ENCODE data around the gene NANS. TPM values are rescaled to one million over a fixed set of nuclear protein-coding genes. Genes with fewer than 3 reads are reported as not detected.

NANS gene
- total RNA-seq, 1 experiment from 2014 or later = 84.9 TPM

DNA sequence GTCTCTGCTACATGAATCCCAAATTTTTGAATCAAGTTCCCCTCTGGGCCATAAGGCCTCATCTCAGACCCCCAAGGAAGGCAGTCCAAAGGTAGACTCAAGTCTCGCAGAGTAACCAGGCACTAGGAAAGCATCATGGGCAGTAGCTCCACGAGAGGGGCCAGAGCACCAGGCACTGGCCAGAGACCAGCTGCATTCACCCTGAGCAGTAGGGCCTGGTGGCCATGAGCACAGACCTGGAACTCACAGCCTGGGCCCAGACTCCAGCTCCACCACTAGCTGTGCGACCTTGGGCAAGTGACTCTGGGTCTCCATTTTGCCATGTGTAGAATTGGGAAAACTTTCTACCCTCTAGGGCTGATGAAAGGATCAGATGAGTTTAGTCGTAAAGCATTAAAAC lies 28.5 kb downstream of the NANS start:
- ChIA-PET CTCF (no interaction called here), POLR2A (ENCODE audit: unreplicated experiment) (interaction anchor here (0.6 to 0.8 kb wide), 2 partner anchors 35 to 889 kb away, joined by 4 read pairs; no protein-coding TSS in a partner anchor)
- no peak overlapping the region for H3K27ac ChIP-seq
- no peak overlapping the region for H2AFZ ChIP-seq
- no peak for DNase-seq
- H3K79me2 ChIP-seq (ENCODE audit: low read depth) = no peaks in the 10 kb centered on the region
- TF ChIP-seq EZH2 (IDR thresholded peaks at IDR 0.05; ENCODE audit: low read depth) = no peak
- TF ChIP-seq, protein P1, sequence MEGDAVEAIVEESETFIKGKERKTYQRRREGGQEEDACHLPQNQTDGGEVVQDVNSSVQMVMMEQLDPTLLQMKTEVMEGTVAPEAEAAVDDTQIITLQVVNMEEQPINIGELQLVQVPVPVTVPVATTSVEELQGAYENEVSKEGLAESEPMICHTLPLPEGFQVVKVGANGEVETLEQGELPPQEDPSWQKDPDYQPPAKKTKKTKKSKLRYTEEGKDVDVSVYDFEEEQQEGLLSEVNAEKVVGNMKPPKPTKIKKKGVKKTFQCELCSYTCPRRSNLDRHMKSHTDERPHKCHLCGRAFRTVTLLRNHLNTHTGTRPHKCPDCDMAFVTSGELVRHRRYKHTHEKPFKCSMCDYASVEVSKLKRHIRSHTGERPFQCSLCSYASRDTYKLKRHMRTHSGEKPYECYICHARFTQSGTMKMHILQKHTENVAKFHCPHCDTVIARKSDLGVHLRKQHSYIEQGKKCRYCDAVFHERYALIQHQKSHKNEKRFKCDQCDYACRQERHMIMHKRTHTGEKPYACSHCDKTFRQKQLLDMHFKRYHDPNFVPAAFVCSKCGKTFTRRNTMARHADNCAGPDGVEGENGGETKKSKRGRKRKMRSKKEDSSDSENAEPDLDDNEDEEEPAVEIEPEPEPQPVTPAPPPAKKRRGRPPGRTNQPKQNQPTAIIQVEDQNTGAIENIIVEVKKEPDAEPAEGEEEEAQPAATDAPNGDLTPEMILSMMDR (conservative IDR thresholded peaks at IDR 0.05) = no peak
- intact Hi-C loops (cut with micrococcal nuclease; ENCODE audit: unreplicated experiment) = no loop called here
- no peak overlapping the region for H3K4me3 ChIP-seq
- no peak overlapping the region for H3K4me2 ChIP-seq
- H3F3A ChIP-seq (ENCODE audit: insufficient read depth, low read depth) = peaks cover 26% of the 10 kb centered on the region; the same call in 1 of the 2 replicates
- BruUV-seq (replicated peaks) = no TSS peak
- peaks cover 10% of the 10 kb centered on the region; the same call in 1 of the 2 replicates for H3K36me3 ChIP-seq (ENCODE audit: low read depth)
- no peaks in the 10 kb centered on the region for H4K20me1 ChIP-seq (ENCODE audit: insufficient read depth)
- peaks cover 21% of the 10 kb centered on the region for H3K4me1 ChIP-seq (replicated peaks; ENCODE audit: insufficient read depth)
- no peaks in the 10 kb centered on the region for H3K9me2 ChIP-seq (ENCODE audit: insufficient read depth)
- no peaks in the 10 kb centered on the region for H3K9me3 ChIP-seq (ENCODE audit: insufficient read depth, low read depth)
- no peaks in the 10 kb centered on the region for H3K27me3 ChIP-seq (ENCODE audit: insufficient read depth, low read depth)

GRCh38 chr9:98085944-98086343 lies 29.4 kb downstream of the NANS start:
- peaks cover 12% of the 10 kb centered on the region for H3K4me1 ChIP-seq (replicated peaks; ENCODE audit: insufficient read depth)
- ChIA-PET POLR2A (ENCODE audit: unreplicated experiment) (no interaction called here), CTCF (no interaction called here)
- no peaks in the 10 kb centered on the region for H3K27me3 ChIP-seq (ENCODE audit: insufficient read depth, low read depth)
- H3K9me2 ChIP-seq (ENCODE audit: insufficient read depth) = no peaks in the 10 kb centered on the region
- no peaks in the 10 kb centered on the region for H3K9me3 ChIP-seq (ENCODE audit: insufficient read depth, low read depth)
- intact Hi-C loops (cut with micrococcal nuclease; ENCODE audit: unreplicated experiment) = no loop called here
- H3K36me3 ChIP-seq (ENCODE audit: low read depth) = peaks cover 3% of the 10 kb centered on the region; the same call in 1 of the 2 replicates
- no peaks in the 10 kb centered on the region for H3K79me2 ChIP-seq (ENCODE audit: low read depth)
- H3F3A ChIP-seq (ENCODE audit: insufficient read depth, low read depth) = peaks cover 18% of the 10 kb centered on the region; the same call in 1 of the 2 replicates
- no peak overlapping the region for H3K4me3 ChIP-seq
- no peak overlapping the region for H3K27ac ChIP-seq
- no peaks in the 10 kb centered on the region for H4K20me1 ChIP-seq (ENCODE audit: insufficient read depth)
- no TSS peak for BruUV-seq (replicated peaks)
- no peak overlapping the region for H2AFZ ChIP-seq
- TF ChIP-seq, protein P1 (conservative IDR thresholded peaks at IDR 0.05) = no peak
- TF ChIP-seq EZH2 (IDR thresholded peaks at IDR 0.05; ENCODE audit: low read depth) = no peak
- DNase-seq = no peak
- H3K4me2 ChIP-seq = no peak overlapping the region

DNA sequence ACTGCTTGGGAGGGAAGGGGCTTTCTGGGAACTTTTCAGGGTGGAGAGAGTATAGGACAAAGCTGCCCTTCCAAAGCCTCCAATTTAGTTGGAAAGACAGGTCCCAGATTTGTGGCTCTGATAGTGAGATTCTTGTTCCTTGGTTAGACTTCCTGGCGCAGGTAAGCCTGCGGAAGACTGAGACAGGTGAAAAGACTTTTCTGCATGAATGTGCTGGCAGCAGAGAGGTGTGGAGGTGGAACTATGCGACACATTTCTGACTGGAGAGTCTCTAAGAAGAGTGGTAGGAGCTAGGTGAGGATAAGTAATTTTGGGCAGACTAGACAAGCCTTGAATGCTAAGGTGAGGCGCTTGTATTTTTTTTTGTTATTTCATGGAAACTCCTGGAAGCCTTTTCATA lies 29.9 kb downstream of the NANS start:
- no peak for DNase-seq
- Histone ChIP-seq H3F3A (ENCODE audit: insufficient read depth, low read depth) (peaks cover 14% of the 10 kb centered on the region; the same call in 1 of the 2 replicates), H3K4me2 (no peak overlapping the region), H3K36me3 (ENCODE audit: low read depth) (no peaks in the 10 kb centered on the region), H3K4me1 (replicated peaks; ENCODE audit: insufficient read depth) (peaks cover 7% of the 10 kb centered on the region), H3K27ac (no peak overlapping the region), H3K27me3 (ENCODE audit: insufficient read depth, low read depth) (no peaks in the 10 kb centered on the region), H3K4me3 (no peak overlapping the region), H4K20me1 (ENCODE audit: insufficient read depth) (no peaks in the 10 kb centered on the region), H3K9me2 (ENCODE audit: insufficient read depth) (no peaks in the 10 kb centered on the region), H3K79me2 (ENCODE audit: low read depth) (no peaks in the 10 kb centered on the region), H3K9me3 (ENCODE audit: insufficient read depth, low read depth) (no peaks in the 10 kb centered on the region), H2AFZ (no peak overlapping the region)
- TF ChIP-seq, protein P1 (conservative IDR thresholded peaks at IDR 0.05) = no peak
- no peak for TF ChIP-seq EZH2 (IDR thresholded peaks at IDR 0.05; ENCODE audit: low read depth)
- CTCF ChIA-PET = interaction anchor here (0.6 kb wide), 1 partner anchor 35 kb away, joined by 3 read pairs; no protein-coding TSS in a partner anchor
- POLR2A ChIA-PET (ENCODE audit: unreplicated experiment) = interaction anchor here (0.5 kb wide), 1 partner anchor 121 kb away, joined by 4 read pairs; no protein-coding TSS in a partner anchor
- BruUV-seq (replicated peaks) = TSS peak; percentile 12
- intact Hi-C loops (cut with micrococcal nuclease; ENCODE audit: unreplicated experiment) = no loop called here
